SK-N-SH treated with all-trans-retinoic acid at 6 μM for 48 hours (cell line): ENCODE data around the gene SARNP.
"Not testable (repeated sequence)": the region's sequence is repeated elsewhere in the genome, so short reads cannot be mapped to it uniquely, and the experiment has no call there.

Experiments
- ATAC-seq: fragments of 200-7000 bp; cut with Tn5 transposase; 3 replicates; pipeline ENCODE4 v1.9.1; 2020; ENCODE audit warnings: mild to moderate bottlenecking, moderate library complexity
- ARNTL ChIP-seq: fragments of 450-650 bp; formaldehyde crosslinking; IDR thresholded peaks from 2 replicates; pipeline ENCODE4 v1.5.0; 2020; ENCODE audit warnings: low read depth, mild to moderate bottlenecking, moderate library complexity, borderline replicate concordance
- BACH2 ChIP-seq: fragments of 250-450 bp; sonication (Bioruptor Pico); IDR thresholded peaks from 2 replicates; pipeline ENCODE4 v1.9.0; 2021; ENCODE audit warnings: mild to moderate bottlenecking, borderline replicate concordance
- CREB5 ChIP-seq: fragments of 250-450 bp; sonication (Bioruptor Pico); IDR thresholded peaks from 2 replicates; pipeline ENCODE4 v1.5.1; 2020; ENCODE audit warnings: low read depth, mild to moderate bottlenecking, moderate library complexity
- CSDC2 ChIP-seq: fragments of 250-450 bp; sonication (Bioruptor Pico); IDR thresholded peaks from 2 replicates; pipeline ENCODE4 v1.5.0; 2020; ENCODE audit warnings: mild to moderate bottlenecking, moderate library complexity
- CSRNP3 ChIP-seq: fragments of 250-450 bp; sonication (Bioruptor Pico); IDR thresholded peaks from 2 replicates; pipeline ENCODE4 v1.5.1; 2021; ENCODE audit warnings: mild to moderate bottlenecking, moderate library complexity
- ESRRG ChIP-seq: fragments of 250-450 bp; sonication (Bioruptor Pico); IDR thresholded peaks from 2 replicates; pipeline ENCODE4 v1.6.1; 2021; ENCODE audit warnings: mild to moderate bottlenecking
- GLIS3 ChIP-seq: fragments of 250-450 bp; sonication (Bioruptor Pico); IDR thresholded peaks from 2 replicates; pipeline ENCODE4 v1.5.0; 2020; ENCODE audit warnings: mild to moderate bottlenecking, moderate library complexity
- ISL1 ChIP-seq: fragments of 250-450 bp; sonication (Bioruptor Pico); IDR thresholded peaks from 2 replicates; pipeline ENCODE4 v2.1.2; 2022; ENCODE audit warnings: mild to moderate bottlenecking, moderate library complexity
- OSR1 ChIP-seq: fragments of 250-450 bp; sonication (Bioruptor Pico); IDR thresholded peaks from 2 replicates; pipeline ENCODE4 v1.8.0; 2022; ENCODE audit warnings: moderate library complexity, mild to moderate bottlenecking, inconsistent platforms
- PATZ1 ChIP-seq: fragments of 250-450 bp; sonication (Bioruptor Pico); IDR thresholded peaks from 2 replicates; pipeline ENCODE4 v1.8.0; 2020; ENCODE audit warnings: mild to moderate bottlenecking, moderate library complexity, borderline replicate concordance
- POU6F1 ChIP-seq: fragments of 250-450 bp; sonication (Bioruptor Pico); IDR thresholded peaks from 2 replicates; pipeline ENCODE4 v1.8.0; 2021; ENCODE audit warnings: low read depth, mild to moderate bottlenecking, moderate library complexity, borderline replicate concordance
- PPARA ChIP-seq: fragments of 250-450 bp; sonication (Bioruptor Pico); IDR thresholded peaks from 2 replicates; pipeline ENCODE4 v1.5.0; 2020; ENCODE audit warnings: mild to moderate bottlenecking, borderline replicate concordance
- RARB ChIP-seq: fragments of 250-450 bp; sonication (Bioruptor Pico); IDR thresholded peaks from 2 replicates; pipeline ENCODE4 v1.8.0; 2021; ENCODE audit warnings: mild to moderate bottlenecking, moderate library complexity
- SNAI2 ChIP-seq: fragments of 250-450 bp; sonication (Bioruptor Pico); IDR thresholded peaks from 2 replicates; pipeline ENCODE4 v1.5.0; 2020; ENCODE audit warnings: mild to moderate bottlenecking, moderate library complexity
- TOX ChIP-seq: fragments of 250-450 bp; sonication (Bioruptor Pico); IDR thresholded peaks from 2 replicates; pipeline ENCODE4 v1.8.0; 2021; ENCODE audit warnings: mild to moderate bottlenecking, moderate library complexity, borderline replicate concordance
- TSHZ2 ChIP-seq: fragments of 250-450 bp; sonication (Bioruptor Pico); IDR thresholded peaks from 2 replicates; pipeline ENCODE4 v1.5.0; 2020; ENCODE audit warnings: mild to moderate bottlenecking, moderate library complexity
- ZC3H10 ChIP-seq: fragments of 250-450 bp; sonication (Bioruptor Pico); IDR thresholded peaks from 2 replicates; pipeline ENCODE4 v1.5.1; 2021; ENCODE audit warnings: mild to moderate bottlenecking, moderate library complexity
- ZFP30 ChIP-seq: fragments of 450-650 bp; formaldehyde crosslinking; IDR thresholded peaks from 2 replicates; pipeline ENCODE4 v1.5.0; 2022; ENCODE audit warnings: mild to moderate bottlenecking, moderate library complexity
- ZNF565 ChIP-seq: fragments of 450-650 bp; formaldehyde crosslinking; conservative IDR thresholded peaks from 2 replicates; pipeline ENCODE4 v1.5.0; 2020; ENCODE audit warnings: low read depth, mild to moderate bottlenecking, moderate library complexity
- ZNF70 ChIP-seq: fragments of 450-650 bp; formaldehyde crosslinking; IDR thresholded peaks from 2 replicates; pipeline ENCODE4 v1.5.0; 2020; ENCODE audit warnings: mild to moderate bottlenecking, moderate library complexity
- ZNF8 ChIP-seq: fragments of 450-650 bp; formaldehyde crosslinking; IDR thresholded peaks from 2 replicates; pipeline ENCODE4 v1.5.0; 2020; ENCODE audit warnings: mild to moderate bottlenecking, moderate library complexity

Gene SARNP

GRCh38 chr12:55765736-55766290, 51.7 kb downstream of the SARNP start (continued):
- TF ChIP-seq PATZ1 (CRISPR knock-in tag) (no peak), ARNTL (CRISPR knock-in tag) (no peak), ISL1 (CRISPR knock-in tag) (no peak), GLIS3 (CRISPR knock-in tag) (no peak), POU6F1 (CRISPR knock-in tag) (no peak)

- TF ChIP-seq ESRRG (CRISPR knock-in tag) (no peak), CSRNP3 (CRISPR knock-in tag) (no peak), TOX (CRISPR knock-in tag) (no peak), GLIS3 (CRISPR knock-in tag) (no peak), POU6F1 (CRISPR knock-in tag) (no peak), BACH2 (no peak), OSR1 (CRISPR knock-in tag) (no peak), RARB (CRISPR knock-in tag) (no peak), ZNF565 (CRISPR knock-in tag) (no peak), CSDC2 (CRISPR knock-in tag) (no peak), ZC3H10 (CRISPR knock-in tag) (no peak), ZFP30 (CRISPR knock-in tag) (no peak), ZNF70 (no peak)
- no peak for ATAC-seq
These were observed 54.9 kb downstream of the SARNP start for GRCh38 chr12:55762646-55763045.

- TF ChIP-seq RARB (CRISPR knock-in tag) (no peak), SNAI2 (CRISPR knock-in tag) (no peak), GLIS3 (CRISPR knock-in tag) (no peak), ZNF70 (no peak), POU6F1 (CRISPR knock-in tag) (no peak), ZFP30 (CRISPR knock-in tag) (no peak), OSR1 (CRISPR knock-in tag) (no peak), PPARA (CRISPR knock-in tag) (no peak), ZC3H10 (CRISPR knock-in tag) (no peak), CSDC2 (CRISPR knock-in tag) (no peak)
- ATAC-seq = no peak
These were observed 56.9 kb downstream of the SARNP start for GRCh38 chr12:55760663-55761062.

GRCh38 chr12:55758575-55758974, 58.9 kb downstream of the SARNP start:
- not testable (repeated sequence) for ATAC-seq

- ATAC-seq = no peak
- TF ChIP-seq PPARA (CRISPR knock-in tag) = no peak
- no peak for TF ChIP-seq TOX (CRISPR knock-in tag)
- TF ChIP-seq ZFP30 (CRISPR knock-in tag) = no peak
- no peak for TF ChIP-seq CSDC2 (CRISPR knock-in tag)
- TF ChIP-seq BACH2 = no peak
- no peak for TF ChIP-seq ARNTL (CRISPR knock-in tag)
- no peak for TF ChIP-seq GLIS3 (CRISPR knock-in tag)
- TF ChIP-seq ZNF70 = no peak
- TF ChIP-seq CREB5 = no peak
- no peak for TF ChIP-seq OSR1 (CRISPR knock-in tag)
- TF ChIP-seq ZNF8 (CRISPR knock-in tag) = no peak
- TF ChIP-seq TSHZ2 (CRISPR knock-in tag) = no peak
These were observed 59.8 kb downstream of the SARNP start for GRCh38 chr12:55757701-55758100.
